H9 (cell line): ENCODE data around the gene FATE1. TPM values are rescaled to one million over a fixed set of nuclear protein-coding genes. Genes with fewer than 3 reads are reported as not detected.

ENCODE experiments used
- DNase-seq: peaks from one replicate; pipeline ENCODE4 v3.0.0-alpha.2; 2017
- H2AFZ ChIP-seq: one replicate; pipeline ENCODE4 v1.6.1; 2013; ENCODE audit warnings: mild to moderate bottlenecking, low read length, control low read depth, moderate library complexity
- H2AK5ac ChIP-seq: 2 replicates; pipeline ENCODE4 v1.6.1; 2013; ENCODE audit warnings: low read length, control low read depth, mixed read lengths; ENCODE audit not compliant: insufficient read length
- H2BK120ac ChIP-seq: one replicate; pipeline ENCODE4 v1.6.1; 2013; ENCODE audit warnings: low read depth, mild to moderate bottlenecking, low read length, control low read depth, inconsistent platforms; ENCODE audit not compliant: poor library complexity, severe bottlenecking
- H2BK12ac ChIP-seq: 2 replicates; pipeline ENCODE4 v1.6.1; 2013; ENCODE audit warnings: low read length, control low read depth, mixed read lengths, low read depth; ENCODE audit not compliant: insufficient read length
- H2BK15ac ChIP-seq: 2 replicates; pipeline ENCODE4 v1.6.1; 2013; ENCODE audit warnings: low read depth, low read length, control low read depth
- H2BK20ac ChIP-seq: one replicate; pipeline ENCODE4 v1.6.1; 2013; ENCODE audit warnings: low read depth, mild to moderate bottlenecking, low read length, control low read depth, inconsistent platforms; ENCODE audit not compliant: poor library complexity, severe bottlenecking
- H2BK5ac ChIP-seq: 2 replicates; pipeline ENCODE4 v1.6.1; 2013; ENCODE audit warnings: low read length, control low read depth, mixed read lengths; ENCODE audit not compliant: insufficient read length
- H3K14ac ChIP-seq: 2 replicates; pipeline ENCODE4 v1.6.1; 2013; ENCODE audit warnings: low read length, control low read depth; ENCODE audit not compliant: insufficient read depth
- H3K18ac ChIP-seq: 2 replicates; pipeline ENCODE4 v1.6.1; 2013; ENCODE audit warnings: low read depth, mild to moderate bottlenecking, mixed read lengths, low read length, control low read depth; ENCODE audit not compliant: insufficient read length
- H3K23ac ChIP-seq: 2 replicates; pipeline ENCODE4 v1.6.1; 2013; ENCODE audit warnings: low read length, control low read depth, mixed read lengths, low read depth; ENCODE audit not compliant: insufficient read length
- H3K23me2 ChIP-seq: 2 replicates; pipeline ENCODE4 v1.6.1; 2013; ENCODE audit warnings: low read depth, mild to moderate bottlenecking, mixed read lengths, low read length, control low read depth; ENCODE audit not compliant: insufficient read length, poor library complexity, severe bottlenecking
- H3K27ac ChIP-seq: 2 replicates; pipeline ENCODE4 v1.5.1; 2013; ENCODE audit warnings: low read length, control low read depth, mixed read lengths, low read depth; ENCODE audit not compliant: insufficient read length
- H3K27me3 ChIP-seq: 2 replicates; pipeline ENCODE4 v1.6.1; 2013; ENCODE audit warnings: low read length, control low read depth, inconsistent platforms; ENCODE audit not compliant: insufficient read depth
- H3K4ac ChIP-seq: 2 replicates; pipeline ENCODE4 v1.6.1; 2013; ENCODE audit warnings: low read depth, mild to moderate bottlenecking, control low read depth, inconsistent platforms, low read length, moderate library complexity
- H3K4me1 ChIP-seq: 2 replicates; pipeline ENCODE4 v1.6.1; 2013; ENCODE audit warnings: low read length, control low read depth, inconsistent platforms; ENCODE audit not compliant: insufficient read depth
- H3K4me2 ChIP-seq: 2 replicates; pipeline ENCODE4 v1.6.1; 2013; ENCODE audit warnings: low read length, control low read depth, mixed read lengths; ENCODE audit not compliant: insufficient read length, insufficient read depth
- H3K56ac ChIP-seq: 2 replicates; pipeline ENCODE4 v1.6.1; 2013; ENCODE audit warnings: low read depth, mild to moderate bottlenecking, mixed read lengths, low read length, control low read depth; ENCODE audit not compliant: insufficient read length
- H3K79me1 ChIP-seq: 2 replicates; pipeline ENCODE4 v1.6.1; 2013; ENCODE audit warnings: low read depth, mild to moderate bottlenecking, moderate library complexity, low read length, control low read depth, inconsistent platforms; ENCODE audit not compliant: insufficient read depth, poor library complexity, severe bottlenecking
- H3K79me2 ChIP-seq: 2 replicates; pipeline ENCODE4 v1.6.1; 2013; ENCODE audit warnings: low read length, control low read depth, inconsistent platforms; ENCODE audit not compliant: insufficient read depth
- H3K9ac ChIP-seq: 2 replicates; pipeline ENCODE4 v1.6.1; 2013; ENCODE audit warnings: low read length, control low read depth, mixed read lengths; ENCODE audit not compliant: insufficient read length; ENCODE audit errors: extremely low read depth
- H3K9me3 ChIP-seq: one replicate; pipeline ENCODE4 v1.6.1; 2013; ENCODE audit warnings: low read depth, low read length, inconsistent platforms; ENCODE audit not compliant: control insufficient read depth
- H3T11ph ChIP-seq: one replicate; pipeline ENCODE4 v1.6.1; 2013; ENCODE audit warnings: mild to moderate bottlenecking, low read length, control low read depth, inconsistent platforms
- H4K20me1 ChIP-seq: one replicate; pipeline ENCODE4 v1.6.1; 2013; ENCODE audit not compliant: control insufficient read depth, insufficient read length, insufficient read depth
- H4K5ac ChIP-seq: 2 replicates; pipeline ENCODE4 v1.6.1; 2013; ENCODE audit warnings: low read depth, mild to moderate bottlenecking, mixed read lengths, low read length, control low read depth; ENCODE audit not compliant: insufficient read length
- H4K8ac ChIP-seq: replicated peaks from 2 replicates; pipeline ENCODE4 v1.6.1; 2013; ENCODE audit warnings: low read length, control low read depth, mixed read lengths, low read depth; ENCODE audit not compliant: insufficient read length
- H4K91ac ChIP-seq: 2 replicates; pipeline ENCODE4 v1.6.1; 2013; ENCODE audit warnings: low read depth, mild to moderate bottlenecking, moderate library complexity, mixed read lengths, low read length, control low read depth; ENCODE audit not compliant: insufficient read length
- H3K27ac Mint-ChIP-seq, 3 experiments: 2 replicates in 2 of 3; 3 replicates in 1 of 3; pipeline ENCODE4 v1.8.0; 2020 to 2021; ENCODE audit warnings: mixed read lengths in 3 of 3, mild to moderate bottlenecking in 1 of 3, moderate library complexity in 1 of 3
- H3K27me3 Mint-ChIP-seq: 2 replicates; pipeline ENCODE4 v1.8.0; 2021; ENCODE audit warnings: low read depth, mild to moderate bottlenecking, moderate library complexity, mixed read lengths
- H3K36me3 Mint-ChIP-seq, 3 experiments: 2 replicates in 2 of 3; 3 replicates in 1 of 3; pipeline ENCODE4 v1.8.0; 2020 to 2021; ENCODE audit warnings: low read depth in 3 of 3, mixed read lengths in 3 of 3; ENCODE audit not compliant: insufficient read depth in 1 of 3
- H3K4me1 Mint-ChIP-seq, 2 experiments: 2 replicates each; pipeline ENCODE4 v1.8.0; 2020; ENCODE audit warnings: mixed read lengths in 2 of 2
- H3K4me3 Mint-ChIP-seq, 2 experiments: 2 replicates in 1 of 2; 3 replicates in 1 of 2; pipeline ENCODE4 v1.8.0; 2020 to 2021; ENCODE audit warnings: mild to moderate bottlenecking in 2 of 2, mixed read lengths in 2 of 2, moderate library complexity in 1 of 2
- H3K9me3 Mint-ChIP-seq, 2 experiments: 2 replicates in 1 of 2; 3 replicates in 1 of 2; pipeline ENCODE4 v1.8.0; 2020; ENCODE audit warnings: mild to moderate bottlenecking in 2 of 2, mixed read lengths in 2 of 2, moderate library complexity in 1 of 2
- CTCF ChIP-seq: fragments of 200-600 bp; sonication (generic); conservative IDR thresholded peaks from 3 replicates; pipeline ENCODE4 v1.8.0; 2021; ENCODE audit warnings: antibody characterized with exemption, mild to moderate bottlenecking
- WGBS: extraction: QIAGEN DNeasy Blood & Tissue Kit; methylation state at CpG from one replicate; pipeline ENCODE4 v1.1.7; 2013; ENCODE audit warnings: missing lambda C conversion rate, low lambda C conversion rate, mixed read lengths; ENCODE audit not compliant: insufficient read length; ENCODE audit errors: extremely low coverage; 5-methylcytosine and 5-hydroxymethylcytosine counted together
- total RNA-seq: library from RNA; stranded (reverse); gene quantifications from 2 replicates; pipeline ENCODE4 v1.2.1, GENCODE V29; 2021

FATE1 gene
- total RNA-seq, 1 experiment from 2014 or later = not detected

DNA sequence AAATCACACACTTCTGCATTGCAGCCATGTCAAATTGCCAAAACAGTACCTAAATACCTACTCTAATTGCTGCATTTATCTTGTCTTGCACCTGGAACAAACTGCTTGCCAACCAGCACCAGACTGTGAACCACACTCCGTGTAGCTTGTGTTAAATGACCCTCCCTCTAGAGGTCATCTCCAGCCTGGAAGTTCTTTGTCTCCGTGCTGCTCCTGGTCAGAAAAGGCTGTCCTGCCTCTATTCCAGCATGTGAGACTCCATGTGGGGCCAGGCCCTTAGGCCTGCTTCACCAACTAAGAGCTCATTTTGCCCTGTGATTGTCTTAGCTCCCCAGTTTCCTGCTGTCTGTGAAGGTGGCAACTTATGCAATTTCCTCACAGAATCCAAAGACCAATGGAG is 47.0 kb downstream of the FATE1 start:
- Mint-ChIP-seq H3K4me3 (no peak overlapping the region), H3K27me3 (no peaks in the 10 kb centered on the region; the same call in 1 of the 2 replicates), H3K4me1 (no peaks in the 10 kb centered on the region), H3K36me3 (peaks cover 0 to 8% (median 0%) of the 10 kb centered on the region in 3 experiments; a peak in 3 of 7 replicates), H3K9me3 (peaks cover 80 to 83% of the 10 kb centered on the region in 2 experiments), H3K27ac (no peak overlapping the region)
- Histone ChIP-seq H3K4me2 (no peak overlapping the region), H3K9me3 (peaks cover 49% of the 10 kb centered on the region), H3K27me3 (no peaks in the 10 kb centered on the region), H4K8ac (no peak overlapping the region), H3K23ac (no peak overlapping the region), H2AK5ac (no peak overlapping the region), H3K9ac (no peak overlapping the region), H3T11ph (no peak overlapping the region), H2BK5ac (no peak overlapping the region), H3K23me2 (no peaks in the 10 kb centered on the region), H3K56ac (no peak overlapping the region), H3K79me1 (no peaks in the 10 kb centered on the region), H2BK20ac (no peak overlapping the region), H4K20me1 (no peaks in the 10 kb centered on the region), H4K5ac (no peak overlapping the region), H3K4ac (no peak overlapping the region), H2BK15ac (no peak overlapping the region), H4K91ac (no peak overlapping the region), H2BK120ac (no peak overlapping the region), H3K14ac (no peak overlapping the region), H2BK12ac (no peak overlapping the region), H3K27ac (no peak overlapping the region), H2AFZ (no peak overlapping the region), H3K79me2 (no peaks in the 10 kb centered on the region), H3K4me1 (no peaks in the 10 kb centered on the region), H3K18ac (no peak overlapping the region)
- no peak for DNase-seq
- TF ChIP-seq CTCF = no peak
- no CpG with 5 or more reads among the region's 2 CpGs for WGBS
